Ramos (cell line): ENCODE results near the gene RNF130.

ENCODE experiments used
- in situ Hi-C: fragments of 300-500 bp; cut with MboI; formaldehyde crosslinking; loops from one replicate; pipeline ENCODE4 v1.14.3; 2022; ENCODE audit warnings: low sequenced_read_pairs; ENCODE audit not compliant: unreplicated experiment

Gene RNF130

DNA sequence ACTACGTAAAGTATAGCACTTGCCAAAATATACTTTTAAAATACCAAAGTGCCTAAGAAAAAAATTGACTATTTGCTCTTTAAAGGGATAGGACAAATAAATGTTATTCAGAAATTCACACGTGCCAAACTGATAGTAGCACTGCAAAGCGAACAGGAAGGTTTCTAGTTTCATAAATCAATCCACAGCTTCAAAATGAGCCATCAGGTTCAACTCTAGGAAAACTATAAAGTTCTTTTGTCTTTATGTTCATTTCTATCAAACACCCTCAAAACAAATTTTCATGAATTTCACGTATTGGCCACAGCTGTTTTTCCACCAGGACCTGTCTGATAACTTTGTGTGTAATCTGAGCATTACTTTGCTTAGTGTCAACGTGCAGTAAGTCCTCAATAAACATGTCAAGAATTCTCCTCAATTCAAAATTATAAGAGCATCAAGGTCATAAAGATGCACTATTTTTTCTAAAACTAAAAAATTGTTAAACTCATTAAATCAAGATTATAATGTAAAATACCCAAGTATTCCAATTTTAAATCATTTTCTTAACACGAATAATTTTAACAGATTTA, 3.0 kb downstream of the RNF130 start:
- in situ Hi-C loops = no loop called here

DNA sequence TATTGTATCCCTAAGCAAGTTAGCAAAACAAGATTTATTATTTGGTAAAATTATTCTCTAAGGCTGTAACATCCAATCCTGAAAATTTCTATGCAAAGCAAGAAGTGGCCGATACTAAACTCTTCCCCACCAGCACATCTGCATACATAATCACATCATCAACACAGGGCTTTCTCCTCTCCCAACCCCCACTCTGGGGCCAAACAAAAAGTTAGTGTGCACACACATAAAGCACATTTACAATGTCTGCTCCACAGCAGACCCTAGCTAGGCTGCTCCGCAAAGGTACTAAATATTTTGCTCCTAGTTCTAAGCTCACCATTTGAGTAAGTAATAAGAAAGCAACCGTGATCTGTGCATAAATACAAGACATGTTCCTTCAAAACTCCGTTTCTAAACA, 3.6 kb downstream of the RNF130 start:
- in situ Hi-C loops = no loop called here

DNA sequence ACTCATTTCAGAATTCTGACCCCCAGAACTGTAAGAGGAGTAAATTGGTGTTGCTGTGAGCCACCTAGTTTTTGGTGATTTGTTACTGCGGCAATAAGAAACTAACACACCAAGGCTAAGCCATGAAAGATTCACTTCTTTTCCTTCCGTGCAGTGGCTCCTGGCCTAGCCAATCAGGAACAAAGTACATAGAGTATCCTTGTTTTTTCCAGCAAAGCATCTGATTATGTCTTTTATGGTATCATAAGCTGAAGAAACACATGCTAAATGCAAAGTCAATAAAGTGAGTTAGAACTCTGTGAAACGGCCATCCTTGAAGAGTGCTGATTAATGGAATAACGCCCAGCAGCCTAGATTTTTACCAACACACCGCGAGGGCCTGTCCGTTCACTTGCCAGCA, 11.4 kb downstream of the RNF130 start:
- in situ Hi-C loops = no loop called here

- in situ Hi-C loops = no loop called here
Measured at GRCh38 chr5:180059326-180059725, 12.2 kb downstream of the RNF130 start.

DNA sequence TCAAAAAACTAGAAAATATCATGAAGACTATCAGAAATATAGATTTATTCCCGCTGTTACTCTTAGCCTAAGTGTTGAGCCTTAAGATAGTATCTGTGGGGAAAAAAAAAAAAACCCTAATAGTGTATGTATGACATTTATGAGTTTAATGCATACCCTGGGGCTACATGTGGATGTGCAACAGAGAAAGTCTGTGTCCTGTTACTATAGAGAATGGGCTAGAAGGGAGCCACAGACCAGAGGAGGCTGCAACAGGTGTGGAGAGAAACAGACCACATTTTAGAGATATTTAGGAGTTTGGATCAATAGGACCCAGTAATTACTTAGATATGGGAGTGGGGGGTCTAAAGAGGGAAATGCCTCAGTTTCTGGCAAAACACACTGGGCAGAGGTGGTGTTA, 15.4 kb downstream of the RNF130 start:
- in situ Hi-C loops = no loop called here

DNA sequence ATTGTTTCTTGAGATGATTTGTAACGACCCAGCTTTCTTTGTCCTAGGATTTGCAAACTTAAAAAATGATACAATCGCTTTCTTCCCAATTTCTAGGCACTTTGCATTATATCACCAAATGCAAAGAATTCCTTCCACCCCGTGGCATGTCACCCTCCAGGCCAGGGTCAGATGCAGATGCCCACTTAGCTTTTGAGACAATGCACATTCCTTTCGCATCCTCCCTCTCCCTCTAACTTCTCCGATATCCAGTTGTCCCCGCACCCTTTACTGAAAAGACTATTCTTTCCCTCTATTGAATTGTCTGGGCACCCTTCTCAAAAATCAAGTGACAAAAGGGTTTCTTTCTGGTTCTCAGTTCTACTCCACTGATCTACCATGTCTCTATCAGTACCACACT, 17.3 kb downstream of the RNF130 start:
- in situ Hi-C loops = no loop called here

DNA sequence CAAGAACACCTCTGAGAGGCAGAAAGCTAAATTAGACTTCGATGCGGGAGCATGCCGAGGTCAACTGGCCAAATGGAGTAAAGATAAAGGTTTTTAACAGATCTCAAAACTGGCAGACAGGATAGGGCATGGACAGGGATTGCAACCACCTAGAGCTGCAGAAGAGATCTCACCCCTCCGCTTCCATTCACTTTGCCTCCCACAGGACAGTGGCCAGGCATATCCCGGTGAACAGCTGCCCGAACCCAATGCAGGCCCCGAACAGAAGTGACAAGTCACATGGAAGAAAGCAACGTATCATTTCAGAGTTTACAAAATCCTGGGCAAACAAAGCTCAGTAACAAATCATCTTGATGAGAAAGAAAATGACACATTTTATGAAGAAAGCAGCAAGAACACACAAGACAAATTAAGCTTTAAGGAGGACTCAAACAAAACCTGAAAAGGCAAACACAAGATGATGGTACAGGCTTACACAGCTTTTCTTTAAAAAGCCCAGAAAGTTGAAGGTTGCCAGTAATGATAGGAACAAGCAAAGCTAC, 18.4 kb downstream of the RNF130 start:
- in situ Hi-C loops = no loop called here

DNA sequence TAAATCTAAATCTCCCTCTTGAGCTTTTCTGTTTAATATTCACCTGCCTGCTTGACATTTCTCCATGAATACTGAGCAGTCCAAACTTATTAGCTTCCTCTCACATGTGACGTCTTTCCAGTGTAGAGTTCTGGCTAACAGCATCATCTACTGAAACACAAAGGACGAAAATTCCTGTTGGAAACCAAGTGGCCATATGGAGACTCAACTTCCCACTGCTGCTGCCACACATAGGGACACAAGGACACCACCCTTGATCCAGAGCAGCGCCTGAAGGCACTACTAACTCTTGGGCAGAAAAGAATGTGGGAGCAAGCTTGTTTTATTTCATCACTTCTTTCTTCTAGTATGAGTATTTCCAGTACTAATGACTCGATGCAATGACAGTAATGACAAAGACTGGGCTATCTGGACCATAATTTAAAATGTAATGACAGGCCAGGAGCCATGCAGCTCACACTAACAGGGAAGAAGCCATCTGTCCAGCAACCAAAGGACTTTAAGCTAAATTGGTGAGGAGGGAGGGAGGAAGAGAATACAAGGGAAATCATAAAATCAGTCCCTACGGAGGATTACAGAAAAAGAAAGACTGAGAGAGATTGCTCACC, 19.2 kb downstream of the RNF130 start:
- in situ Hi-C loops = no loop called here

- in situ Hi-C loops = no loop called here
Measured at GRCh38 chr5:180050121-180050940, 21.2 kb downstream of the RNF130 start.

GRCh38 chr5:180049185-180049548, 22.4 kb downstream of the RNF130 start:
- in situ Hi-C loops = no loop called here

DNA sequence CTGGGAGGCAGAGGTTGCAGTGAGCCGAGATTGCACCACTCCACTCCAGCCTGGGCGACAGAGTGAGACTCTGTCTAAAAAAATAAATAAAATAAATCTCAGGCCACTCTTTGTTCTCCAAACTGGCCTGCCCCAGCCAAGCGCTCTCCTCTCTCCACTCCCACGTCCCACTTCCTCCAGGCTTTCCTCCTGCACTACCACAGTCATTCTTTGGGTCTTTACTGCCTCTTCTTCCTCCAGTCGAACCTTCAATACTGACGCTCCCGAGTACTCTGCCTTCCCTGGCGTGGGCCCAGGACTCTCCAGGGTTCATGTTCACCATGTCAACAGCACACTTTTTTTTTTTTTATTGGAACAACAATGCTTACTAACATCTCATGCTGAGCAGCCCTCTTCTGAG, 23.9 kb downstream of the RNF130 start:
- in situ Hi-C loops = no loop called here

GRCh38 chr5:180046656-180047055, 24.9 kb downstream of the RNF130 start:
- in situ Hi-C loops = no loop called here

DNA sequence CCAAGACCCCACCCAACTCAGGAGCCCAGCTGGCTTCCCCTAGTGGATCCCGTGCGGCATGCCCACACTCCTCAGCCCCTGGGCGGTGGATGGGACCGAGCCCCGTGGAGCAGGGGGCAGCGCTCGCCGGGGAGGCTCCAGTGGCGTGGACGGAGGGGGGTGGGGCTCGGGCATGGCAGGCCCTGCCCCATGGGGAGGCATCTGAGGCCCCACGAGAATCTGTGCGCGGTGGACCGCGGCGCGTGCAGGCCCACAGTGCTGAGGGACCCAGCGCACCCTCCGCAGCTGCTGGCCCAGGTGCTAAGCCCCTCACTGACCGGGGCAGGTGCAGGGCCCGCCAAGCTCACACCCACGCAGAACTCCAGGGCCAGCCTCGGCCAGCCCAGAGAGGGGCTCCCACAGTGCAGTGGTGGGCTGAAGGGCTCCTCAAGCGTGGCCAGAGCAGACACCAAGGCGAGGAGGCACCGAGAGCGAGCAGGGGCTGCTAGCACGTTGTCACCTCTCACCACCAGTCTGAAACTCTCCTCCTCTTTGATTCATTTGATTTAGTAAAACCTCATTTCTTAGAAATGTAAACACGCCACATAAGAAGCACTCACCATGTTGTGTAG, 25.6 kb downstream of the RNF130 start:
- in situ Hi-C loops = no loop called here

DNA sequence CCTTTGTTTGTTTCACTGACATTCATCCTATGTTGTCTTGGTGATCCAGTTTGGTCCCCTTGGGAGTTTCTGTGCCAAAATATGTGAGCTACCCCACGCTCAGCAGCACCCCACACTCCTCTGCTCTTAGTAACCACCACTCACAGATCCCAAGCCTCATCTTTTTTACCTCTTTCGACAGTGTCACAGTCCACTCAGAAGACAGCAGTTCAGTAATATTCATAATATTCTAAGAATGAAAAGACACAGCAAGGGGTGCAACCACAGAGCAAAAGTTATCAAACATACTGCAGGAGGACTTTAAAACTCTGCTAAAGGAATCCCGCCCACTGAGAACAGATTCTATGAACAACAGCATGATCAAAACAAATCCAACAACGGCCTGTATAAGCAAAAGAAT, 28.2 kb downstream of the RNF130 start:
- in situ Hi-C loops = no loop called here

GRCh38 chr5:180041301-180042274, 30.0 kb downstream of the RNF130 start:
- in situ Hi-C loops = no loop called here

DNA sequence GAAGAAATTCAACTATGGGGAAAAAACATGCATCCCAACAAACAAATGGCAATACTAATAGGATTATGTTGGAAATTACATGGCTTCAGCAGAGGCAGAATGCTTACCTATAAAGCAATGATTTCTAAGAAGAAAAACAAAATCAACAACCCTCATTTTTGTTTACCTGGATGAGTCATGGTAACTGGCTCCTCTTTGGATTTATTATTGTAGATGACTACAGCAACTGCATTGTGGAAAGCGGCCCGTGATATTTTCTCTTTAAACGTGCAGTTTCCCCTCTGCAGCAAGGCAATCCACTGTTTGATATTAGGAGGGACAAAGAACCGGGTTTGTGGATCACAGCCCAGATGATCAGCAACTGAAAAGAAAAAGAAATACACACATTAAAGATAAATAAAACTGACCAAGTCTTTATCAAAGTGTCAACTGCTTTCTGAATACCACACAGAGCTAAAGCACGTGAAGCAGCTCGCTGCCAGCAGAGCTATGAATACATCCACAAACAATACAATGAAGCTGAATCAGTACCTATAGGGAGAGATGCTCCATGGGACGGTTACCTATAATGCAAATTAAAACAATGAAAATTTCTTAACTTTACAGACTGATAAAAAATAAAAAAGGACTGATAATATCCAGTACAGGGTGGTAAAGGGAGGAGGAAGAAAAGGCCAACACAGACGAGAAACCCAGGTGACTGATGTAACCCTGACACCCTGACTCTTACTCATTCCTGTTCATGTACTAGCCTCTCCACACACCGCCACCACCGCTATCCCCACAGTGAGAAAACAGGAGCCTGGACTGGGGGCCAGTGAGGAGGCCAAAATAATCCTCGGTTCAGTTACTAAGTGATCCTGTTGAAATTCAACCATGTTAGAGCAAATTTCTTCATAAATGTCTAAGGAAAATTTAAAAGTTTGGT, 31.0 kb downstream of the RNF130 start:
- in situ Hi-C loops = no loop called here

GRCh38 chr5:180035206-180035931, 36.2 kb downstream of the RNF130 start:
- in situ Hi-C loops = no loop called here

DNA sequence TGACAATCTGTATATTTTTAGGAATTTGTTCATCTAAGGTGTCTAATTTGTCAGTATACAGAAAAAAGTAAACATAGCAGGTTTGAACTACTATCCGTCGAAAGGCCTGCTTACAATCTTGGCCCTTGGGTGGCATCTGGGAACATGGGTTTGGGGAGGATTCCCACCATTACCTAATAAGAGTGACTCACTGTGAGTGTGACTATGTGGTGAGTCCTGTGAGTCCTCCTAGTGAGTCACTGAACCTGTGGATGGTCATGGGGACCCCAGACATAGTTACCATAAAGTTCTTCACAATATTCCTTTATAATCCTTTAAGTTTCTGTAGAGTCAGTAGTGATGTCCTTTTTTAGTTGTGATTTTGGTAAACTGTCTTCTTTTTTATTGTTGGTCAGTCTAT, 37.0 kb downstream of the RNF130 start:
- in situ Hi-C loops = no loop called here
